K562 (cell line): ENCODE data around the gene TMEM41B. TPM values are rescaled to one million over a fixed set of nuclear protein-coding genes. Genes with fewer than 3 reads are reported as not detected.

ENCODE experiments used
- ATAC-seq: fragments of 200-7000 bp; cut with Tn5 transposase; 3 replicates; pipeline ENCODE4 v1.9.1; 2020; ENCODE audit warnings: moderate library complexity
- BruUV-seq: library from RNA; stranded (reverse); fragments of 400-500 nt; replicated peaks from 2 replicates; lab custom pipeline; 2021; lab: Mats Ljungman, UMichigan
- CTCF ChIA-PET: fragments of 300-600 bp; formaldehyde crosslinking; extraction: SDS; loops from one replicate; lab custom pipeline; 2021; ENCODE audit warnings: low intra/inter-chr PET ratio; lab: Yijun Ruan, JAX
- POLR2A ChIA-PET: fragments of 300-600, 350-650 bp; sonication (Branson Sonifier 250); formaldehyde crosslinking; extraction: SDS; loops from one replicate; lab custom pipeline; 2021; ENCODE audit warnings: antibody characterized with exemption, inconsistent platforms; lab: Yijun Ruan, JAX
- DNase-seq, 4 experiments: peaks; one replicate each; pipeline versions ENCODE4 v3.0.0 to v3.0.0-alpha.2; 2011 to 2018; ENCODE audit warnings: low spot score in 3 of 4, mixed read lengths in 3 of 4; ENCODE audit errors: extremely low read depth in 1 of 4
- FAIRE-seq: peaks from 2 replicates; lab custom pipeline; 2011; peaks lifted over from hg19 to GRCh38; lab: Jason Lieb, UNC
- H2AFZ ChIP-seq: 2 replicates; pipeline ENCODE4 v1.6.0; 2011; ENCODE audit warnings: low read depth, low read length, control low read depth, inconsistent platforms
- H3K27ac ChIP-seq: fragments of 200-600 bp; 3 replicates; pipeline ENCODE4 v1.8.0; 2011; ENCODE audit warnings: low read depth, mild to moderate bottlenecking, control low read depth, inconsistent platforms, low read length, moderate library complexity, mixed read lengths; ENCODE audit errors: extremely low read depth
- H3K27me3 ChIP-seq, 2 experiments: fragments of 300-600 bp in 1 of 2; 2 replicates in 1 of 2; 3 replicates in 1 of 2; pipeline versions ENCODE4 v1.6.0 to v1.8.0; 2011; ENCODE audit warnings: inconsistent platforms in 2 of 2, low read length in 2 of 2, mild to moderate bottlenecking in 1 of 2, mixed read lengths in 1 of 2, moderate library complexity in 1 of 2; ENCODE audit not compliant: control insufficient read depth in 2 of 2, insufficient read depth in 2 of 2
- H3K36me3 ChIP-seq: fragments of 300-600 bp; 3 replicates; pipeline ENCODE4 v1.8.0; 2011; ENCODE audit warnings: mild to moderate bottlenecking, low read length, inconsistent platforms; ENCODE audit not compliant: control insufficient read depth, insufficient read depth
- H3K4me1 ChIP-seq, 2 experiments: fragments of 200-600 bp in 1 of 2; replicated peaks in 1 of 2; 2 replicates in 1 of 2; 3 replicates in 1 of 2; pipeline versions ENCODE4 v1.5.1 to v1.8.0; 2011; ENCODE audit warnings: inconsistent platforms in 2 of 2, low read length in 2 of 2, mild to moderate bottlenecking in 1 of 2, mixed read lengths in 1 of 2, moderate library complexity in 1 of 2; ENCODE audit not compliant: control insufficient read depth in 2 of 2, insufficient read depth in 2 of 2
- H3K4me2 ChIP-seq: 2 replicates; pipeline ENCODE4 v1.6.1; 2011; ENCODE audit warnings: low read length, control low read depth, inconsistent platforms, mixed read lengths; ENCODE audit not compliant: insufficient read depth
- H3K4me3 ChIP-seq: fragments of 200-600 bp; sonication (generic), shearing (Covaris generic); 2 replicates; pipeline ENCODE4 v1.5.1; 2016; ENCODE audit warnings: control low read depth, inconsistent platforms
- H3K79me2 ChIP-seq: fragments of 200-600 bp; 3 replicates; pipeline ENCODE4 v1.8.0; 2011; ENCODE audit warnings: low read length, inconsistent platforms; ENCODE audit not compliant: control insufficient read depth, insufficient read depth
- H3K9ac ChIP-seq, 2 experiments: 2 replicates each; pipeline versions ENCODE4 v1.6.0 to v1.6.1; 2011; ENCODE audit warnings: low read depth in 2 of 2, low read length in 2 of 2, control low read depth in 1 of 2, inconsistent platforms in 1 of 2, mild to moderate bottlenecking in 1 of 2, mixed read lengths in 1 of 2; ENCODE audit not compliant: insufficient read depth in 1 of 2
- H3K9me1 ChIP-seq: one replicate; pipeline ENCODE4 v1.6.0; 2011; ENCODE audit warnings: inconsistent platforms, mild to moderate bottlenecking, low read length, moderate library complexity; ENCODE audit not compliant: control insufficient read depth, insufficient read depth
- H3K9me3 ChIP-seq: replicated peaks from 2 replicates; pipeline ENCODE4 v1.5.1; 2011; ENCODE audit warnings: low read depth, low read length, inconsistent platforms; ENCODE audit not compliant: control insufficient read depth, insufficient read depth
- H4K20me1 ChIP-seq: replicated peaks from 2 replicates; pipeline ENCODE4 v1.6.1; 2011; ENCODE audit warnings: low read length, inconsistent platforms, mixed read lengths; ENCODE audit not compliant: control insufficient read depth, insufficient read depth
- CCNT2 ChIP-seq: IDR thresholded peaks from 2 replicates; pipeline ENCODE4 v1.6.1; 2011; ENCODE audit warnings: borderline replicate concordance, low read depth, mild to moderate bottlenecking, moderate library complexity, mixed read lengths, low read length; ENCODE audit not compliant: insufficient read length; ENCODE audit errors: extremely low read depth
- CHAMP1 ChIP-seq: fragments of 450-650 bp; IDR thresholded peaks from 2 replicates; pipeline ENCODE4 v1.6.1; 2016; ENCODE audit warnings: mild to moderate bottlenecking
- DIDO1 ChIP-seq: fragments of 450-650 bp; IDR thresholded peaks from 2 replicates; pipeline ENCODE4 v1.6.1; 2016; ENCODE audit warnings: low read depth, missing biosample characterization, missing genetic modification characterization
- EZH2 ChIP-seq: IDR thresholded peaks from 2 replicates; pipeline ENCODE4 v1.6.1; 2012; ENCODE audit warnings: low read depth, mild to moderate bottlenecking, inconsistent platforms, low read length, borderline replicate concordance
- IRF2 ChIP-seq: sonication (generic); formaldehyde crosslinking; IDR thresholded peaks from 2 replicates; pipeline ENCODE4 v1.8.1; 2022; ENCODE audit warnings: mild to moderate bottlenecking, missing genetic modification reagents
- NCOA4 ChIP-seq: fragments of 450-650 bp; IDR thresholded peaks from 2 replicates; pipeline ENCODE4 v1.6.1; 2018; ENCODE audit warnings: mild to moderate bottlenecking; ENCODE audit not compliant: partially characterized antibody
- PPARD ChIP-seq: fragments of 250-450 bp; sonication (Bioruptor Pico); IDR thresholded peaks from 2 replicates; pipeline ENCODE4 v1.8.0; 2022; ENCODE audit warnings: inconsistent platforms, mild to moderate bottlenecking, moderate library complexity
- RBM22 ChIP-seq: fragments of 200-400 bp; formaldehyde crosslinking; IDR thresholded peaks from 2 replicates; pipeline ENCODE4 v1.6.1; 2018; ENCODE audit warnings: low read length, low read depth; ENCODE audit not compliant: poor library complexity, severe bottlenecking
- ZBTB34 ChIP-seq: fragments of 250-450 bp; sonication (Bioruptor Pico); IDR thresholded peaks from 2 replicates; pipeline ENCODE4 v1.8.0; 2021; ENCODE audit warnings: mild to moderate bottlenecking, moderate library complexity
- ZNF165 ChIP-seq: fragments of 250-450 bp; sonication (Bioruptor Pico); IDR thresholded peaks from 2 replicates; pipeline ENCODE4 v1.4.0; 2020; ENCODE audit warnings: borderline replicate concordance
- ZNF274 ChIP-seq: IDR thresholded peaks from 2 replicates; pipeline ENCODE4 v1.6.1; 2011; ENCODE audit warnings: low read depth, mild to moderate bottlenecking, low read length, moderate library complexity, borderline replicate concordance
- ZNF3 ChIP-seq: fragments of 250-450 bp; sonication (Bioruptor Pico); IDR thresholded peaks from 2 replicates; pipeline ENCODE4 v1.5.0; 2021; ENCODE audit warnings: mild to moderate bottlenecking, moderate library complexity
- ZNF586 ChIP-seq: fragments of 450-650 bp; formaldehyde crosslinking; conservative IDR thresholded peaks from 2 replicates; pipeline ENCODE4 v1.4.0; 2020; ENCODE audit warnings: mild to moderate bottlenecking, moderate library complexity
- WGBS: fragments of 100-300 bp; shearing (Covaris generic); methylation state at CpG from one replicate; pipeline ENCODE4 v1.1.6; 2016; ENCODE audit warnings: low coverage, mixed read lengths; ENCODE audit not compliant: insufficient coverage; ENCODE audit errors: missing lambda C conversion rate; 5-methylcytosine and 5-hydroxymethylcytosine counted together
- in situ Hi-C: fragments of 300-500 bp; cut with MboI; formaldehyde crosslinking; loops from 4 replicates; pipeline ENCODE4 v1.15.0; 2018; ENCODE audit warnings: inconsistent platforms, mixed read lengths
- intact Hi-C: fragments of 100-400 bp; cut with micrococcal nuclease; formaldehyde crosslinking; loops from 2 replicates; pipeline ENCODE4 v1.14.2; 2022
- polyA plus RNA-seq, 8 experiments: library from polyadenylated mRNA; depleted of rRNA in 4 of 8; stranded (reverse) in 5 of 8; unstranded in 3 of 8; fragments of >200 nt; fragmentation: Nextera tagmentation in 2 of 8; fragmentation: Illumina TruSeq in 1 of 8; extraction: Ambion mirVana in 2 of 8; extraction: Trizol in 1 of 8; gene quantifications; 2 replicates each; pipeline versions ENCODE4 v1.2.1 to v1.2.3, GENCODE V29; 2011 to 2014; ENCODE audit warnings: inconsistent platforms in 1 of 8, missing spikeins in 1 of 8
- total RNA-seq, 7 experiments: library from RNA; depleted of rRNA in 6 of 7; stranded (reverse); fragments of >200 nt in 6 of 7; fragmentation: Illumina TruSeq in 2 of 7; extraction: Trizol in 2 of 7; gene quantifications; 2 replicates each; pipeline versions ENCODE4 v1.2.1 to v1.2.3, GENCODE V29; 2011 to 2021; ENCODE audit warnings: low replicate concordance in 1 of 7

Gene TMEM41B
- total and polyA plus RNA-seq, 9 of the 15 experiments (the other 6 are each of a cell fraction or from before 2014, with no cell fraction given): 17.1 to 89.6 (median 48.7) TPM

DNA sequence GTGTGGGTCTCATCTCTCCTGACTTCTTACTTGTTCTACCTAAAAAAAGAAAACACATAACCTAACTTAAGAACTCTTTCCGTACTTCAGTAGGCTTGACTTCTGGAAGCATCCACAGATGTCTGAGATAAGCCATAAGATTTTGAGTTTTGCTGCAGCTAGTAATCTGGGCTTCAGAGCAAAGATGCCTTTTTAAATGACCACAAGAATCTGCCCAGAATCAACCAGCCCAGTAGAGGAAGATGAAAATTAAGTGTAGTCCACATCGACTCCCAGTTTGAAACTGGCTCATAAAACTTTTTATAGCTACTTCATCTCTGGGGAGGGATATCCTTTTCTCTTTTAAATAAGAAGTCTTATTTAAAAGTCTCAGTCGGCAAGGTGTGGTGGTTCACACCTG is 60.0 kb downstream of the TMEM41B start (continued):
- no peak for TF ChIP-seq PPARD (CRISPR knock-in tag)
- TF ChIP-seq NCOA4: no peak
- no peak for TF ChIP-seq RBM22
- TF ChIP-seq DIDO1 (tag): no peak
- TF ChIP-seq EZH2: no peak
- no peak for TF ChIP-seq ZNF165 (CRISPR knock-in tag)

GRCh38 chr11:9253086-9253485 is 61.3 kb downstream of the TMEM41B start:
- H3K79me2 ChIP-seq: peaks cover 68% of the 10 kb centered on the region
- no TSS peak for BruUV-seq
- no peak overlapping the region for H2AFZ ChIP-seq
- no peaks in the 10 kb centered on the region for H3K9me3 ChIP-seq
- TF ChIP-seq CHAMP1: no peak
- TF ChIP-seq CCNT2: no peak
- TF ChIP-seq NCOA4: no peak
- no peak for TF ChIP-seq IRF2 (CRISPR knock-in tag)
- TF ChIP-seq ZNF274: no peak
- TF ChIP-seq ZNF586 (CRISPR knock-in tag): no peak
- TF ChIP-seq ZNF3 (CRISPR knock-in tag): no peak
- no peak for TF ChIP-seq ZBTB34 (CRISPR knock-in tag)
- intact Hi-C loops: no loop called here
- no peak overlapping the region for H3K27ac ChIP-seq
- peaks cover 0 to 3% of the 10 kb centered on the region in 2 experiments; a peak in 3 of 5 replicates for H3K4me1 ChIP-seq
- H3K4me3 ChIP-seq: no peak overlapping the region
- DNase-seq (no peak), FAIRE-seq (no peak), ATAC-seq (no peak)
- ChIA-PET CTCF (no interaction called here), POLR2A (interaction anchor here (0.5 to 4.1 kb wide), 5 partner anchors 9 to 131 kb away, joined by 3 to 25 read pairs (median 7); partner anchors contain the start of genes DENND5A and IPO7)
- no peak overlapping the region for H3K9ac ChIP-seq
- H4K20me1 ChIP-seq: no peaks in the 10 kb centered on the region
- H3K27me3 ChIP-seq: no peaks in the 10 kb centered on the region
- 66% methylated on average over 3 of the region's 3 CpGs for WGBS
- peaks cover 14% of the 10 kb centered on the region; the same call in 2 of the 3 replicates for H3K36me3 ChIP-seq
- no peaks in the 10 kb centered on the region for H3K9me1 ChIP-seq
- H3K4me2 ChIP-seq: no peak overlapping the region
- in situ Hi-C loops: no loop called here
